ENCODE data around the gene UTS2B.

UTS2B gene

DNA sequence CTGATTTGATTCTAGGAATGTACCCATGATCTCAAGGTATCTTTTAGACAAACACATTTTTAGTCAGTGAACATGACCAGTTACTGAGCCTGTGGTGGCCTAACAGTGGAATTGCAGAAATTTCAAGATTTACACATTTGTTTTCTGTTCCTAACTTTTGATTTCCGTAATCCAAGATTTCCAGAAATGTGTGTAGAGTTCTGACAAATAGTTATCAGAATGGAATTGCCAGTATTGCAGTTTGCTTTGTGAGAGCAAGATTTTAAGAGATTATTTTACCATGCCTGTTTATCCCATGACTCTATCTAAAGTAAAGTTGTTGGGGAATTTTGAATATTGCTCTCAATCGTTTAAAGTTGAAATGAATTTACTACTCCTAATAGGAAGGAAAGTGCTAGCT, 11.7 kb upstream of the UTS2B start:
- TF ChIP-seq, protein P1, sequence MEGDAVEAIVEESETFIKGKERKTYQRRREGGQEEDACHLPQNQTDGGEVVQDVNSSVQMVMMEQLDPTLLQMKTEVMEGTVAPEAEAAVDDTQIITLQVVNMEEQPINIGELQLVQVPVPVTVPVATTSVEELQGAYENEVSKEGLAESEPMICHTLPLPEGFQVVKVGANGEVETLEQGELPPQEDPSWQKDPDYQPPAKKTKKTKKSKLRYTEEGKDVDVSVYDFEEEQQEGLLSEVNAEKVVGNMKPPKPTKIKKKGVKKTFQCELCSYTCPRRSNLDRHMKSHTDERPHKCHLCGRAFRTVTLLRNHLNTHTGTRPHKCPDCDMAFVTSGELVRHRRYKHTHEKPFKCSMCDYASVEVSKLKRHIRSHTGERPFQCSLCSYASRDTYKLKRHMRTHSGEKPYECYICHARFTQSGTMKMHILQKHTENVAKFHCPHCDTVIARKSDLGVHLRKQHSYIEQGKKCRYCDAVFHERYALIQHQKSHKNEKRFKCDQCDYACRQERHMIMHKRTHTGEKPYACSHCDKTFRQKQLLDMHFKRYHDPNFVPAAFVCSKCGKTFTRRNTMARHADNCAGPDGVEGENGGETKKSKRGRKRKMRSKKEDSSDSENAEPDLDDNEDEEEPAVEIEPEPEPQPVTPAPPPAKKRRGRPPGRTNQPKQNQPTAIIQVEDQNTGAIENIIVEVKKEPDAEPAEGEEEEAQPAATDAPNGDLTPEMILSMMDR (IDR thresholded peaks at IDR 0.05; ENCODE audit: low read depth, low read length), result no peak
- no peak for TF ChIP-seq EZH2phosphoT487 (IDR thresholded peaks at IDR 0.05; ENCODE audit: low read depth)
- Histone ChIP-seq H3K9ac (ENCODE audit: low read length) (no peak overlapping the region), H3K4me3 (ENCODE audit: low read length) (no peak overlapping the region), H2AFZ (ENCODE audit: low read depth, low read length) (no peak overlapping the region), H3K4me1 (ENCODE audit: low read length) (peaks cover 2% of the 10 kb centered on the region; the same call in 1 of the 2 replicates), H3K36me3 (replicated peaks; ENCODE audit: low read depth, low read length) (no peaks in the 10 kb centered on the region), H4K20me1 (ENCODE audit: insufficient read depth, low read length) (peaks cover 88% of the 10 kb centered on the region), H3K27me3 (ENCODE audit: low read depth, low read length) (no peaks in the 10 kb centered on the region), H3K4me2 (ENCODE audit: low read length) (no peak overlapping the region), H3K9me3 (ENCODE audit: insufficient read depth, low read length) (no peaks in the 10 kb centered on the region), H3K79me2 (ENCODE audit: low read length) (peaks cover 100% of the 10 kb centered on the region), H3K27ac (ENCODE audit: low read length) (no peak overlapping the region)

DNA sequence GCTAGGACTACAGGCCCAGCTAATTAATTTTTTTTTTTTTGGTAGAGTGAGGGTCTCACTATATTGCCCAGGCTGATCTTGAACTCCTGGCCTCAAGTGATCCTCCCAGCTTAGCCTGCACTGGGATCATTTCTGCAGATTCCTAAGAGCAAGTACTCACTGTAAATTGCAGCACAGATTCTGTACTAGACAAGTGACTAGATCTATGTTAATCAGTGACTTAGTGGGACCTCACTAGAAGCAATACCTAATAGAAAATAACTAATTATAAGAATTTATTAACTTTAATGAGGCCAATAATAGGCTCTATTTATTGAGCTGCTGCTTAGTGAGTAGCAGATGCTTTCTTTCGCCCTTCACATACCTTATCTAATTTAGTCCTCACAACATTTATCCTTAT, 10.6 kb upstream of the UTS2B start:
- H3K27ac ChIP-seq (ENCODE audit: low read length), result no peak overlapping the region
- H3K4me3 ChIP-seq (ENCODE audit: low read length), result no peak overlapping the region
- no peaks in the 10 kb centered on the region for H3K27me3 ChIP-seq (ENCODE audit: low read depth, low read length)
- no peak for TF ChIP-seq EZH2phosphoT487 (IDR thresholded peaks at IDR 0.05; ENCODE audit: low read depth)
- TF ChIP-seq, protein P1 (IDR thresholded peaks at IDR 0.05; ENCODE audit: low read depth, low read length), result no peak
- H3K9me3 ChIP-seq (ENCODE audit: insufficient read depth, low read length), result no peaks in the 10 kb centered on the region
- no peak overlapping the region for H3K9ac ChIP-seq (ENCODE audit: low read length)
- no peaks in the 10 kb centered on the region for H3K36me3 ChIP-seq (replicated peaks; ENCODE audit: low read depth, low read length)
- H3K4me1 ChIP-seq (ENCODE audit: low read length), result peaks cover 5% of the 10 kb centered on the region; the same call in 1 of the 2 replicates
- peaks cover 92% of the 10 kb centered on the region for H4K20me1 ChIP-seq (ENCODE audit: insufficient read depth, low read length)
- peaks cover 100% of the 10 kb centered on the region for H3K79me2 ChIP-seq (ENCODE audit: low read length)
- H3K4me2 ChIP-seq (ENCODE audit: low read length), result no peak overlapping the region
- no peak overlapping the region for H2AFZ ChIP-seq (ENCODE audit: low read depth, low read length)

DNA sequence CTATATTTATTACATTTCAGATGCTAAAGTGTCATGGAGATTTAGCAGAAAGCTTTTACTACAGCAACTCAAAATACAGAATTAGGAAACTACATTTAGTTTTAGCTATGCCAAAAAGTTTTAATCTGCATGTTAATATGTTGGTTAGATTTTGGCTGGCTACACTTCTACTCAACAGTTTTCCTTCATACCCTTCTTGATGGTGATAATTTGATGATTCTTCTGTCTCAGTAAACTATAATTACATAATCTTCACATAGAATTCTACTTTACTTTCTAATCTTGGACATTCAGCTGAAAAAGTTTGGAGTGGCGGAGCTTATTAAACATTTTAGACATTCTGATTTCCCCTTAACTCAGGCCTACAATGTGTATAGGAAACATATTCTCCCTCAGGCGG, 10.0 kb upstream of the UTS2B start:
- TF ChIP-seq EZH2phosphoT487 (IDR thresholded peaks at IDR 0.05; ENCODE audit: low read depth), result no peak
- TF ChIP-seq, protein P1 (IDR thresholded peaks at IDR 0.05; ENCODE audit: low read depth, low read length), result no peak
- Histone ChIP-seq H3K4me1 (ENCODE audit: low read length) (peaks cover 5% of the 10 kb centered on the region; the same call in 1 of the 2 replicates), H3K79me2 (ENCODE audit: low read length) (peaks cover 100% of the 10 kb centered on the region)

DNA sequence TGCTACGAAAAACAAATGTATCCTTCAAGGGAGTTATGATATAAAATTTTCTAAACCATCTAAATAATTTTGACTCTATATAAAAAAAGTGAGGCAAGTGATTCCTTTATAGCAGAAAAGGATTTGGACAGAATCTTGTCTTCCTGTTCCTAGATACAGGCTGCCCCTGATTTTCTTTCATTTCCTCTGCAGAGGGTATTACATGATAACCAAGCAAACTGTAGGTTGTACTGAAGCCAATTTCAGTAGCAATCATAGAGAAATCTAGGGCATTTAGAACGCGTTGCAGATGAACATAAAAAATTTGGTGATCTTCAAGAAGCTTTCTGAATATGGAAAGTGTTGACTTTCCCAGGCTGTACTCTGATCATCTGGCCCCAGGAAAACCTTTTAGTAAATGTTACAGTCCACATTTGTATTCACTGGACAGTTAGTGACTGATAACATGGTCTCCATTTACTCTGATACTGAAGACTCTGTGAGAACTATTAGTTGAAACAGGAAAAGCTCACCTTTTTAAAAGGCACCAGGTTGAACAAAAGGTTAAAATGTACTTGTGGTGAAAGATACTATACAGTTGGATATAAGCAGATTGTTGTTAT, 9.1 kb upstream of the UTS2B start:
- no peak overlapping the region for H3K4me2 ChIP-seq (ENCODE audit: low read length)
- H3K79me2 ChIP-seq (ENCODE audit: low read length), result peaks cover 100% of the 10 kb centered on the region
- H3K36me3 ChIP-seq (replicated peaks; ENCODE audit: low read depth, low read length), result no peaks in the 10 kb centered on the region

More for the DNA sequence above, 10.0 kb upstream of the UTS2B start:
- Histone ChIP-seq H3K4me3 (ENCODE audit: low read length) (no peak overlapping the region), H2AFZ (ENCODE audit: low read depth, low read length) (no peak overlapping the region), H3K36me3 (replicated peaks; ENCODE audit: low read depth, low read length) (no peaks in the 10 kb centered on the region), H3K27ac (ENCODE audit: low read length) (no peak overlapping the region), H3K4me2 (ENCODE audit: low read length) (no peak overlapping the region), H4K20me1 (ENCODE audit: insufficient read depth, low read length) (peaks cover 92% of the 10 kb centered on the region), H3K27me3 (ENCODE audit: low read depth, low read length) (no peaks in the 10 kb centered on the region), H3K9ac (ENCODE audit: low read length) (no peak overlapping the region), H3K9me3 (ENCODE audit: insufficient read depth, low read length) (no peaks in the 10 kb centered on the region)

More for the DNA sequence above, 9.1 kb upstream of the UTS2B start:
- H3K9ac ChIP-seq (ENCODE audit: low read length), result no peak overlapping the region
- H2AFZ ChIP-seq (ENCODE audit: low read depth, low read length), result no peak overlapping the region
- no peak overlapping the region for H3K27ac ChIP-seq (ENCODE audit: low read length)
- H3K9me3 ChIP-seq (ENCODE audit: insufficient read depth, low read length), result no peaks in the 10 kb centered on the region
- peaks cover 92% of the 10 kb centered on the region for H4K20me1 ChIP-seq (ENCODE audit: insufficient read depth, low read length)
- no peak overlapping the region for H3K4me3 ChIP-seq (ENCODE audit: low read length)
- peaks cover 6% of the 10 kb centered on the region for H3K4me1 ChIP-seq (ENCODE audit: low read length)
- no peak for TF ChIP-seq EZH2phosphoT487 (IDR thresholded peaks at IDR 0.05; ENCODE audit: low read depth)
- TF ChIP-seq, protein P1 (IDR thresholded peaks at IDR 0.05; ENCODE audit: low read depth, low read length), result no peak
- H3K27me3 ChIP-seq (ENCODE audit: low read depth, low read length), result no peaks in the 10 kb centered on the region
